Measurements from ENCODE around the gene TANK.
"Not testable (repeated sequence)": the region's sequence is repeated elsewhere in the genome, so short reads cannot be mapped to it uniquely, and the experiment has no call there.

Gene TANK

GRCh38 chr2:161132384-161132783 is 27.8 kb upstream of the TANK start:
- not testable (repeated sequence) for H3K27ac ChIP-seq (ENCODE audit: low read depth in 2 of 2, low read length in 2 of 2); H3K9me3 ChIP-seq (ENCODE audit: control insufficient read depth in 2 of 2, low read length in 2 of 2); H3K4me3 ChIP-seq (ENCODE audit: low read length in 2 of 2); H3K27me3 ChIP-seq (ENCODE audit: control insufficient read depth in 2 of 2, insufficient read depth in 2 of 2, low read length in 2 of 2); H3K9ac ChIP-seq (ENCODE audit: low read depth in 1 of 2, low read length in 2 of 2); H3K36me3 ChIP-seq (ENCODE audit: control insufficient read depth in 2 of 2, insufficient read depth in 2 of 2, low read length in 2 of 2)
- peaks cover 8 to 13% of the 10 kb centered on the region in 2 donors for H3K4me1 ChIP-seq (ENCODE audit: control insufficient read depth in 2 of 2, insufficient read depth in 2 of 2, low read length in 2 of 2)

DNA sequence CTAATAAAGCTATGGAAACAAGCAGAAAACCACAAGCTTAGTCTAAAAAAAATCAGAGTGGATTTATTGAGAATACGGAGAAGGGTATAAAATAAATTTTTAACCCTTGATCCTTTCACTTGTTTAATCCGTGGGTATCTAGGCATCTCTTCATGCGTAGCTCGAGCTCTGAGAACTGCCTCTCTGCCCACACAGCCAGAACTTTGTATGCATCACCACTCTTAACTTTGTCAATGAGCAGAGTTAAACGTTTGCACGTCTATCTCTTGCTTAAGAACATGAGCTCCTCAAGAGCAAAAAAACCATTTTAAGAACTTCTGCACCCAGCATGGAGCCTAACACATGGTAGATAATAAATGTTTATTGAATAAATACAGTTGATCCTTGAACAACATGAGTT is 26.9 kb upstream of the TANK start:
- Histone ChIP-seq H3K27ac (ENCODE audit: low read depth in 2 of 2, low read length in 2 of 2) (no peak overlapping the region), H3K4me3 (ENCODE audit: low read length in 2 of 2) (no peak overlapping the region), H3K4me1 (ENCODE audit: control insufficient read depth in 2 of 2, insufficient read depth in 2 of 2, low read length in 2 of 2) (peaks cover 8 to 13% of the 10 kb centered on the region in 2 donors), H3K36me3 (ENCODE audit: control insufficient read depth in 2 of 2, insufficient read depth in 2 of 2, low read length in 2 of 2) (no peaks in the 10 kb centered on the region), H3K9me3 (ENCODE audit: control insufficient read depth in 2 of 2, low read length in 2 of 2) (no peaks in the 10 kb centered on the region), H3K27me3 (ENCODE audit: control insufficient read depth in 2 of 2, insufficient read depth in 2 of 2, low read length in 2 of 2) (no peaks in the 10 kb centered on the region), H3K9ac (ENCODE audit: low read depth in 1 of 2, low read length in 2 of 2) (no peak overlapping the region)

DNA sequence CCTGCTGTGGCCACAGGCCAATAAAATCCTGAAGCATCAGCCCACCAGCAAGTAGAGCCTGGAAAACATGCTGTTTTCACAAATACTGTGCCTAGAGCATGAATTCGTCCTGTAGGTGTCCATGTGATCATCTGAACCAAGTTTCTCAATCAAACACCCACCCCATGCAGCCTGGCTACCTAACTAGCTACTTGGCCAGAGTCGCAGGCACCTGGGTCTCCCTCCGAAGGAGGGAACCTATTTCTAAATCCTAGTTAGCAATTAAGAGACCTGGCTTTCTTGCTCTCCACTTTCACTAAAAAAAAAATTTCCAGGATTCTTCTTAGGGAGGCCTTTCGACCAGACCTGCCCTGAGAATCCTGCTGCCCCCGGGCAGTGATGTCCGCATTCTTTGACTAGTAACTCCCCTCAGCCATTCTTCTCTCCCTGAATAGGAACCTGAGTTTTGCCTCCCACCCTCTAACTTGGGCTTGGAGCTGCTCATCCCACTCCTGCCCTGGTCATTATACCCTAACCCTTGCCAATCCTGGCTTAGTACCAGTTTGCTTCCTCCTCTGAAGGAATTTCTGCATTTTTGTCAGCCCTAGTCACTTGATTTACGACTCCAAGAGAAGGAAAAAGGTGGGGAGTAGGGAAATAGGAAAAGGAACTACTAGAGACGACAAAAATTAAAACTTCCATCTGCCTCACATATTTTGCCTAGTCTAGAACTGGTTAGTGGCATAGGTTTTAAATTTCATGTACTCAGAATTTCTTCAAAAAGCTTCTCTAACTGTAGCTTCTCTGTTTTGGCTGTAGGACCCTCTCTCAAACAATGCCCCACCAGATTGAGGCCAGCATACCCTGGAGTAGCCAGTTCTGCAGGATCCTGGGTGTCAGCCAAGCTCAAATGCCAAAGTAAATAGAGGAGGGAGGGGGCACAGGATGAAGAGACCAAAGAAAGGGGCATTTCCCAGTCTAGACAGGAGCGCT is 25.4 kb upstream of the TANK start:
- Histone ChIP-seq H3K9me3 (ENCODE audit: control insufficient read depth in 2 of 2, low read length in 2 of 2) (no peaks in the 10 kb centered on the region), H3K27ac (ENCODE audit: low read depth in 2 of 2, low read length in 2 of 2) (no peak overlapping the region), H3K9ac (ENCODE audit: low read depth in 1 of 2, low read length in 2 of 2) (peak overlapping the region in 1 of 2 donors; percentile 9), H3K4me3 (ENCODE audit: low read length in 2 of 2) (peak overlapping the region in 1 of 2 donors; percentile 14), H3K36me3 (ENCODE audit: control insufficient read depth in 2 of 2, insufficient read depth in 2 of 2, low read length in 2 of 2) (no peaks in the 10 kb centered on the region), H3K27me3 (ENCODE audit: control insufficient read depth in 2 of 2, insufficient read depth in 2 of 2, low read length in 2 of 2) (no peaks in the 10 kb centered on the region), H3K4me1 (ENCODE audit: control insufficient read depth in 2 of 2, insufficient read depth in 2 of 2, low read length in 2 of 2) (peaks cover 8 to 13% of the 10 kb centered on the region in 2 donors)

GRCh38 chr2:161135951-161136593 is 24.2 kb upstream of the TANK start:
- Histone ChIP-seq H3K9me3 (ENCODE audit: control insufficient read depth in 2 of 2, low read length in 2 of 2) (no peaks in the 10 kb centered on the region), H3K4me3 (ENCODE audit: low read length in 2 of 2) (peak overlapping the region in 1 of 2 donors; percentile 64), H3K9ac (ENCODE audit: low read depth in 1 of 2, low read length in 2 of 2) (peak overlapping the region; percentile 4 to 63), H3K36me3 (ENCODE audit: control insufficient read depth in 2 of 2, insufficient read depth in 2 of 2, low read length in 2 of 2) (no peaks in the 10 kb centered on the region), H3K27me3 (ENCODE audit: control insufficient read depth in 2 of 2, insufficient read depth in 2 of 2, low read length in 2 of 2) (no peaks in the 10 kb centered on the region), H3K27ac (ENCODE audit: low read depth in 2 of 2, low read length in 2 of 2) (peak overlapping the region; percentile 61 to 74), H3K4me1 (ENCODE audit: control insufficient read depth in 2 of 2, insufficient read depth in 2 of 2, low read length in 2 of 2) (peaks cover 8 to 13% of the 10 kb centered on the region in 2 donors)

- Histone ChIP-seq H3K36me3 (ENCODE audit: control insufficient read depth in 2 of 2, insufficient read depth in 2 of 2, low read length in 2 of 2) (no peaks in the 10 kb centered on the region), H3K4me1 (ENCODE audit: control insufficient read depth in 2 of 2, insufficient read depth in 2 of 2, low read length in 2 of 2) (peaks cover 8 to 13% of the 10 kb centered on the region in 2 donors), H3K9ac (ENCODE audit: low read depth in 1 of 2, low read length in 2 of 2) (peak overlapping the region; percentile 4 to 20), H3K27ac (ENCODE audit: low read depth in 2 of 2, low read length in 2 of 2) (peak overlapping the region; percentile 61 to 74), H3K4me3 (ENCODE audit: low read length in 2 of 2) (peak overlapping the region; percentile 40 to 64), H3K9me3 (ENCODE audit: control insufficient read depth in 2 of 2, low read length in 2 of 2) (no peaks in the 10 kb centered on the region), H3K27me3 (ENCODE audit: control insufficient read depth in 2 of 2, insufficient read depth in 2 of 2, low read length in 2 of 2) (no peaks in the 10 kb centered on the region)
Measured at GRCh38 chr2:161136696-161137324, 23.4 kb upstream of the TANK start.

DNA sequence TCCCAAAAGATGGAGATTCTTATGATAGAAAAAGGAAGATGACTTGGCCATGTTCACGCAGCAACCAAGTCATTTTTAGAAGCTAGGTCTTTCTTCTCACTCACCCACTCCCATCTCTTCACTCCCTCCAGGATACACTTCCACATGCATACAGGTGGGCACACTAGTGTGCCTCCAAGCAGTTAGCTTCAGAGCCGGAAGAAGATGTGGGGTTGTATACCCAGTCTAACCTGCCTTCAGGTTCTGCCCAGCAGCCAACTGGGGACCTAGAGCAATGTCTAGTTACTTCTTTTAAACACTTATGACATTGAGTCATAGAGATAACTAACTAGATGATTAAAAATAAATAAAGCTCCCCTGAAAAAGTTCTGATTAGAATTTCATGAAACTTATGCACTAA is 21.8 kb upstream of the TANK start:
- H3K4me3 ChIP-seq (ENCODE audit: low read length in 2 of 2), result peak overlapping the region in 1 of 2 donors; percentile 64
- peak overlapping the region in 1 of 2 donors; percentile 50 for H3K27ac ChIP-seq (ENCODE audit: low read depth in 2 of 2, low read length in 2 of 2)
- peaks cover 8 to 13% of the 10 kb centered on the region in 2 donors for H3K4me1 ChIP-seq (ENCODE audit: control insufficient read depth in 2 of 2, insufficient read depth in 2 of 2, low read length in 2 of 2)
- no peaks in the 10 kb centered on the region for H3K9me3 ChIP-seq (ENCODE audit: control insufficient read depth in 2 of 2, low read length in 2 of 2)
- H3K9ac ChIP-seq (ENCODE audit: low read depth in 1 of 2, low read length in 2 of 2), result peak overlapping the region in 1 of 2 donors; percentile 27
- H3K36me3 ChIP-seq (ENCODE audit: control insufficient read depth in 2 of 2, insufficient read depth in 2 of 2, low read length in 2 of 2), result no peaks in the 10 kb centered on the region
- H3K27me3 ChIP-seq (ENCODE audit: control insufficient read depth in 2 of 2, insufficient read depth in 2 of 2, low read length in 2 of 2), result no peaks in the 10 kb centered on the region

- peak overlapping the region in 1 of 2 donors; percentile 64 for H3K4me3 ChIP-seq (ENCODE audit: low read length in 2 of 2)
- H3K9ac ChIP-seq (ENCODE audit: low read depth in 1 of 2, low read length in 2 of 2), result no peak overlapping the region
- peaks cover 8 to 13% of the 10 kb centered on the region in 2 donors for H3K4me1 ChIP-seq (ENCODE audit: control insufficient read depth in 2 of 2, insufficient read depth in 2 of 2, low read length in 2 of 2)
Measured at GRCh38 chr2:161139098-161139987, 20.9 kb upstream of the TANK start.

GRCh38 chr2:161141033-161141432 is 19.2 kb upstream of the TANK start:
- Histone ChIP-seq H3K27me3 (ENCODE audit: control insufficient read depth in 2 of 2, insufficient read depth in 2 of 2, low read length in 2 of 2) (no peaks in the 10 kb centered on the region), H3K4me1 (ENCODE audit: control insufficient read depth in 2 of 2, insufficient read depth in 2 of 2, low read length in 2 of 2) (peaks cover 3% of the 10 kb centered on the region in 2 donors), H3K9ac (ENCODE audit: low read depth in 1 of 2, low read length in 2 of 2) (no peak overlapping the region), H3K9me3 (ENCODE audit: control insufficient read depth in 2 of 2, low read length in 2 of 2) (no peaks in the 10 kb centered on the region), H3K27ac (ENCODE audit: low read depth in 2 of 2, low read length in 2 of 2) (no peak overlapping the region), H3K36me3 (ENCODE audit: control insufficient read depth in 2 of 2, insufficient read depth in 2 of 2, low read length in 2 of 2) (no peaks in the 10 kb centered on the region), H3K4me3 (ENCODE audit: low read length in 2 of 2) (no peak overlapping the region)

More at GRCh38 chr2:161139098-161139987, 20.9 kb upstream of the TANK start:
- no peaks in the 10 kb centered on the region for H3K27me3 ChIP-seq (ENCODE audit: control insufficient read depth in 2 of 2, insufficient read depth in 2 of 2, low read length in 2 of 2)
- H3K9me3 ChIP-seq (ENCODE audit: control insufficient read depth in 2 of 2, low read length in 2 of 2), result no peaks in the 10 kb centered on the region
- no peaks in the 10 kb centered on the region for H3K36me3 ChIP-seq (ENCODE audit: control insufficient read depth in 2 of 2, insufficient read depth in 2 of 2, low read length in 2 of 2)
- H3K27ac ChIP-seq (ENCODE audit: low read depth in 2 of 2, low read length in 2 of 2), result no peak overlapping the region

DNA sequence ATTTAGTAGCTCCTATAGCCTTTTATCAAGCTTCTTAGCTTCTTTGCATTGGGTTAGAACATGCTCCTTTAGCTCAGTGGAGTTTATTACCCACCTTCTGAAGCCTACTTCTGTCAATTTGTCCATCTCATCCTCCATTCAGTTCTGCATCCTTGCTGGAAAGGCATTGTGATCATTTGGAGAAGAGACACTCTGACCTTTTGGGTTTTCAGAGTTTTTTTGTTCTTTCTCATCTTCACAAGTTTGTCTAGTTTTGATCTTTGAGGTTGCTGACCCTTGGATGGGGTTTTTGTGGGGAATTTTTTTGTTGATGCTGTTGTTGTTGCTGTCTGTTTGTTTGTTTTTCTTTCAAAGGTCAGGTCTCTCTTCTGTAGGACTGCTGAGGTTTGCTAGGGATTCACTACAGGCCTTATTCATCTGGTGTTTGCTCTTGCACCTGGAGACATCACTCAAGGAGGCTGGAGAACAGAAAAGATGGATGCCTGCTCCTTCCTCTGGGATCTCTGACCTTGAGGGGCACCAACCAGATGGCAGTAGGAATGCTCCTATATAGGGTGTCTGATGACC is 13.9 kb upstream of the TANK start:
- Histone ChIP-seq H3K9ac (ENCODE audit: low read depth in 1 of 2, low read length in 2 of 2) (no peak overlapping the region), H3K4me1 (ENCODE audit: control insufficient read depth in 2 of 2, insufficient read depth in 2 of 2, low read length in 2 of 2) (no peaks in the 10 kb centered on the region), H3K4me3 (ENCODE audit: low read length in 2 of 2) (no peak overlapping the region), H3K27ac (ENCODE audit: low read depth in 2 of 2, low read length in 2 of 2) (no peak overlapping the region), H3K27me3 (ENCODE audit: control insufficient read depth in 2 of 2, insufficient read depth in 2 of 2, low read length in 2 of 2) (no peaks in the 10 kb centered on the region), H3K36me3 (ENCODE audit: control insufficient read depth in 2 of 2, insufficient read depth in 2 of 2, low read length in 2 of 2) (no peaks in the 10 kb centered on the region), H3K9me3 (ENCODE audit: control insufficient read depth in 2 of 2, low read length in 2 of 2) (peaks cover 0 to 7% of the 10 kb centered on the region in 2 donors)

All from mucosa of rectum (tissue), 2 donors.